Measurements from ENCODE around the gene COIL.

Gene COIL

GRCh38 chr17:56934280-56934679, 26.6 kb downstream of the COIL start:
- no peak for DNase-seq

GRCh38 chr17:56933868-56934267, 27.0 kb downstream of the COIL start:
- no peak for DNase-seq

GRCh38 chr17:56933151-56933745, 27.6 kb downstream of the COIL start:
- no peak for DNase-seq

GRCh38 chr17:56930739-56931337, 30.0 kb downstream of the COIL start:
- DNase-seq: no peak

- peak in 1 of 2 experiments; percentile 34 for DNase-seq
Observed at GRCh38 chr17:56929362-56929969, 31.4 kb downstream of the COIL start.

GRCh38 chr17:56928586-56928985, 32.3 kb downstream of the COIL start:
- DNase-seq: no peak

GRCh38 chr17:56926704-56927103, 34.1 kb downstream of the COIL start:
- DNase-seq: no peak

- DNase-seq: no peak
Observed at GRCh38 chr17:56926270-56926669, 34.6 kb downstream of the COIL start.

- DNase-seq: no peak
Observed at GRCh38 chr17:56925088-56925487, 35.8 kb downstream of the COIL start.

- DNase-seq: no peak
Observed at GRCh38 chr17:56919717-56920116, 41.1 kb downstream of the COIL start.

- DNase-seq: no peak
Observed at GRCh38 chr17:56918916-56919315, 41.9 kb downstream of the COIL start.

GRCh38 chr17:56917559-56918296, 43.1 kb downstream of the COIL start:
- DNase-seq: no peak

- DNase-seq: peak; percentile 59 to 67
Observed at GRCh38 chr17:56914581-56915273, 46.1 kb downstream of the COIL start.

- DNase-seq: peak; percentile 88 to 93
Observed at GRCh38 chr17:56913867-56914580, 46.8 kb downstream of the COIL start, which contains the start of gene TRIM25. Gene TRIM25, minus strand, starts transcription at chr17:56914049. Its CDS starts 61 bp downstream, at chr17:56913988.

GRCh38 chr17:56913353-56913866, 47.4 kb downstream of the COIL start:
- peak in 1 of 2 experiments; percentile 10 for DNase-seq

GRCh38 chr17:56913000-56913311, 47.9 kb downstream of the COIL start:
- no peak for DNase-seq

- DNase-seq: peak in 1 of 2 experiments; percentile 15
Observed at GRCh38 chr17:56912105-56912999, 48.5 kb downstream of the COIL start.

GRCh38 chr17:56910509-56911235, 50.2 kb downstream of the COIL start:
- DNase-seq: no peak

GRCh38 chr17:56909742-56910508, 50.9 kb downstream of the COIL start:
- no peak for DNase-seq

Measured in Kasumi-1 (cell line).